ENCODE measurements around the gene RABEP1.

The RABEP1 gene

DNA sequence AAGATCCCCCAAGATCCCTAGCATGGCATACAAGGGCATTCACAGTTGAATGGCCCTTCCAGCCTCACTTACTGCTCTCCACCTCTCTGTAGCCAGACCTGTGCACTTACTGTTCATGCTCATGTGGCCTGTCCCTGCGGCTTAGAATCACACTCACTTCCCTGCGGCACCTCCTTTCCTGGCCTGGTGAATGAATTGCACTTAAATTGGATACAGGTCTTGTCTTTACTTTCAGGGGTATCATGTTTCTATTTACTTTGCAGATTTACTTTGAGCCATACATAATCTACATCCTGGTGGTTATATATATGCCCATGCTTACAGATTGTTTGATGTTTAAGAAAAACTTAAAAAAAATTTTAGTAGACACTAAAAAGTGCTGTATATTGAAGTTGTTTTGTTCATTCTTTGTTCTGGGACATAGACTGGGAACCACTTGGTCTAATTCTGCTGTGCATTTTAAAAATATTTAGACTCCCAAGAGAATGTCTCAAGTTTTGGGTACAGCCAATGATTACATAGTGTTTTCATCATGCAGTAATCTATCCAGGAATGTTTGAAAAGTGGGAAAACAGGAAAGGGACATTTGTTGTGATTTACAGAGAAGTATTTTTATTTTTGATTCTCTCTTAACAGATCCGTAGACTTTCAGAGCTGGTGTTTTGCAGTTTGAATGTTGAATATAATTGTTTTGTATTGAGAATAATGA is 73.5 kb downstream of the RABEP1 start:
- DNase-seq (ENCODE audit: low read depth, low spot score), result no peak
- peak overlapping the region; percentile 31 for H3K27ac ChIP-seq

DNA sequence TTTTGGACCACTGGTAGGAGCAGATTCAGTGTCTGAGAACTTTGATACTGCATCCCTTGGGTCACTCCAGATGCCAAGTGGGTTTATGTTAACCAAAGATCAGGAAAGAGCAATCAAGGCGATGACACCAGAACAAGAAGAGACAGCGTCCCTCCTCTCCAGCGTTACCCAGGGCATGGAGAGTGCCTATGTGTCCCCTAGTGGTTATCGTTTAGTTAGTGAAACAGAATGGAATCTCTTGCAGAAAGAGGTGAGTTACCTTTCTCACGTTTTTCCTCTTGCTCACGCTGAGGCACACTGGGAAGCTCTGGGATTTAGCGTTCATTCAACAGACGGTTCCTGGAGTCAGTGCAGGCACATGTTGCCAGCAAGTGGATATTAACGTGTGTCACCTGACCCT is 79.3 kb downstream of the RABEP1 start:
- H3K27ac ChIP-seq, result no peak overlapping the region
- DNase-seq (ENCODE audit: low read depth, low spot score), result no peak

DNA sequence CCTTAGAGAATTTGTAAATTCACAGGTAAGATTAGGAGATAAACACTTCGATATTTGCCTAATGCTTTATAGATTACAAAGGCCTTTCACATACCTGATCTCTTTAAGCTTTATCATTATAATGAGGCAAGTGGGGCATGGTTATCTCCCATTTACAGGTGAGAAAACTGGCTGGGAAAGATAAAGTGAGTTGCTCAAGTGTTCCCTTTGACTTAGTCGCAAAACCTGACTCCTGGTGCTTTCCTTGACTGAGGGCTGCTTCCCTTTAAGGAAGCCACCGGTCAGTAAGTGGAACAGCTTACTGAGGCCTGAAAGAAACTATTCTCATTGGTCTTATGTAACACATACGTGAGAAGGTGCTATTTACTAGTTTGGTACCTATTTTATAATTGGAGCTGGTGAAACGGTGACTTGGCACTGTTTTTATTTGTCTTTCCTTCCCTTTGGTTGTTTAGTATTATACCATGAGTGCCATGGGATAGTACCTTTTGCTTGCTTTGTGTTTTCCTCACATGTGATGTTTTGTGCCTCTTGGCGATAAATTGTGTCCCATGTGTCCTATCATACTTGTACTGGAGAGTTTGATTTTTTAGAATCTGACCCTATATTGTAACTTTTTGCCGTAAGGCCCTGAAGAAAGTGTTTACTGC is 80.2 kb downstream of the RABEP1 start:
- no peak overlapping the region for H3K27ac ChIP-seq
- DNase-seq (ENCODE audit: low read depth, low spot score), result no peak

DNA sequence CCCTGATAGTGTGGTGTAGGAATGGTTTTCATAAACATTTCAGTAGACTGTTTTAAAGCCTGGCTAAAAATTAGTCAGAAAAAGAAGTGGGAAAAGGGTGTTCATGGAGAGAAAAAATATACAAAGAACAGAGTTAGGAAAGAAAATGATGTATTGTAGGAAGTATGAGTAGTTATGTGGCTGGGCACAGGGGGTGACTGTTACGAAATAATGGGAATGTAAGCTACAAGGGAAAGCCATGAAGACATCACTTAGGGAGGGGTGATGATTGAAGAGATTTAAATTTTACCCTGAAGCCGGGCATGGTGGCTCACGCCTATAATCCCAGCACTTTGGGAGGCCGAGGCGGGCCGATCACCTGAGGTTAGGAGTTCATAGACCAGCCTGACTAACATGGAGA is 82.1 kb downstream of the RABEP1 start:
- DNase-seq (ENCODE audit: low read depth, low spot score), result no peak
- peak overlapping the region; percentile 68 for H3K27ac ChIP-seq

DNA sequence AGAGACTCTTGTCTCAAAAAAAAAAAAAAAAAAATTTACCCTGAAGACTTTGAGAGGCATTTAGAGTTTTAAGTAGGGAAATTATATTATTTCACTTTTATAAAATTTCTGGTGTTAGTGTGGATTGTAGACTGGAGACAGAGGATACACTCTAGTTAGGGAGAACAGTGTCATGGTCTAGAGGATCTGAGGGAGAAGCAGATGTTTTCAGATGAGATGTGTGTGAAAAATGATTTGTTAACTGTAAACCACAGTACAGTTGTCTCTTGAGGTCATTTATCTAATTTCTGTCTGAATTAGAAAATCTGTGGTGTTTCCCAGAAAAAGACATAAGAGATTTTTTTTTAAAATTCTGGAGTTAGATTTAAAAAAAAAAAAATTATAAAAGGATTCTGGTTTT is 82.6 kb downstream of the RABEP1 start:
- DNase-seq (ENCODE audit: low read depth, low spot score), result no peak
- H3K27ac ChIP-seq, result peak overlapping the region; percentile 68

DNA sequence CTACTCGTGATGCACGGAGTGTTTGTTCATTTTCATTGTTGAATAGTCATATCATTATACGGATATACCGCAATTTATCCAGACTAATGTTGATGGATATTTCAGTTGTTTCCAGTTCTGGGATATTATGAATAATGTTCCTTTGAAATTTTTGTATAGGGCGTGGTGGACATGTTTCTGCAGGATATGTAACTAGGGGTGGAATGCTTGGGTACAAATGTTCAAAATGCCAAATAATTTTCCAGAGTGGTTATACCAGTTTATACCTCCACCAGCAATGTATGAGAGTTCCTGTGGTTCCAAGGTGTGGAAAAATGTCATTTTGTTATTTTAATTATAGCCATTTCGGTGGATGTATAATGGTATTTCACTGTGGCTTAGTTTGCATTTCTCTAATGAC is 83.7 kb downstream of the RABEP1 start:
- no peak for DNase-seq (ENCODE audit: low read depth, low spot score)
- H3K27ac ChIP-seq, result peak overlapping the region; percentile 68

DNA sequence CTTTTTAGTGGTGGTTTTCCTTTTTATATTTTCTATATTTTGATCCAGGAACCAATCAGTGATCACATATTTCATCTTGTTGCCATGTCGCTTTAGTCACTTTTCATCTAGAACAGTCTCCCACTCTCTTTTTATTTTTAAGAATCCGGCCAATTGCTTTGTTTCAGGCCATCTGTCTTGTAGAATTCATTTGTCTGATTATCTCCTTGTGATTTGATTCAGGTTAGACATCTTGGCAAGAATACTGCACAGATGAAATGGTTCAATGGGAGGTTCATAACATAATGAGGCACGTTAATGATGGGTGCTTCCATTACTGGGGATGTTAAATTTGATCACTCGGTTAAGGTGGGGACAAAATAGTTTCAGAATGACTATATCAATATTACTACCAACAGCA is 88.3 kb downstream of the RABEP1 start:
- no peak for DNase-seq (ENCODE audit: low read depth, low spot score)
- no peak overlapping the region for H3K27ac ChIP-seq

DNA sequence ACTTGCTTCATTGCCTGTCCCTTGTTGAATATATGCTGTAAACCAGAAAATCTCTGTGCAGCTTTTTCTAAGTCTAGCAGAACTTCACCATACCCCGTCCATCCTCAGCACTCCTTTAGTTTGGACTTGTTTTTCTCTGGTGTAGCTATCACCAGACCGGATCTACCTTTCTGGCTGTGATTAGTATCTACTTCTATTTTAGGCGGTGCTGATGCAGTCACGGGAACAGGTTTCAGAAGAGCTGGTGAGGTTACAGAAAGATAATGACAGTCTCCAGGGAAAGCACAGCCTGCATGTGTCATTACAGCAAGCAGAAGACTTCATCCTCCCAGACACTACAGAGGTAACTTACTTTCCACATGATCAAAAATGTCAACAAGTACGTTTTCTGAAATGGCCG is 91.0 kb downstream of the RABEP1 start:
- H3K27ac ChIP-seq, result no peak overlapping the region
- DNase-seq (ENCODE audit: low read depth, low spot score), result no peak

DNA sequence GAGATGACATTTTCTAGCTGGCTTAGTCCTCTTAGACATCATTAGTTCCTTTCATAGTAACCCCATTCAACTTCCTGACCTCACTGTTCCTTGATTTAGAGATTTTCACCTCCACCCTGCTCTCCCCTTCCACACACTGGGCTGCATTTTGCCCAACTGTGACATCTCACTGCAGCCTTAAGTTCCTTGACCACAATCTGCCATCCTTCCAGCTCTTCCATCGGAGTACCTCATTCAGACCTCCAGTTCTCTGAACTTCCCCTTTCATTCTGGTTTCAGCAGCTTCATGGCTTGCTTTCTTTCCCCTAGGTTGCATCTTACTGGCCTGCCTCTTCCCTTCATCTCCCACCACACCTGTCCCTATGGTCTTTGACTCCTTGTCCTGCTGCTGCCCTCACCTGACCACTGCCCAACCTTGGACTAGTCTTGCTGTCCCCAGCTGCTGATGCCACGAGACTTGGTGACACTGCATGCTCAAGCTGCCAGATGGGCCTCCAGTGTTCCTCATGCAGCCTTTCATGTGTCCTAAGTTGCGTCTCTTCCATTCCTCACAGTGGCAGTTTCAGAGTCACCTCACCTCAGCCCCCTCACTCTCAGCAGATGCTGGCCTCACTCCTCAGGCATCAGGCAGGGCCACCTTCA is 96.6 kb downstream of the RABEP1 start:
- H3K27ac ChIP-seq, result no peak overlapping the region
- DNase-seq (ENCODE audit: low read depth, low spot score), result no peak

DNA sequence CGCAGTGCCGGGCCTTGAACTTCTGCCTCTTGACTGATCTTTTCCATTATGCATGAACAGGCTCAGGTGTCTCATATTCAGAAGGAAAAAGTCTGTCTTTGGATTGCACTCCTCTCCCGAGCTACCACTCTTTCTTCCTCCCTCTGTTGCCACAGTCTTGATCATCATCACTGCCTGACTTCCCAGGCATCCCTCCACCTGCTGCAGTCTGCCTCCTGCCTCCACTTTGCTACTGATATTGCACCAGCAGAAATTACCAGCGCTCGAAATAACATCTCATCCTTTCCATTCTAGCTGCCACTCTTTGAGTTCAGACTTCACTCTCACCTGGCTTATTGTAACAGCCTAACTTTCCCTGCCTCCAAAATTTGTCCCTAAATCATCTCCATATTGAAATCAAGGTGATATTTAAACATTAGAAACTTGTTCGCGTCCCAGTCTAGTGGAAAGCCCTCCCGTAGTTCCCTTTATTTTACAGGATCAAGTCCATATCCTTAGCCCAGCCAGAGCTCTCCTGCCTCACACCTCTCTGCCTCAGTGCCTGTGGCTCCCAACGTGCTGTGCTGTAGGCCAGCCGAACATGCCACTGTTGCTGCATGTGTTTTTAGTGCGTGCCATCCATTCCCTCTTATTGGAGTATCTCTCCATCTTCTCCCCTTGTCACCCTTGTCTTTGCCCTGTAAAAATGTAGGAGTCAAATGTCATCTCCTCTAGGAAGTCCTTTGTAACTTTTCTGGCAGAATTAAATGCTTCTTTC is 97.4 kb downstream of the RABEP1 start:
- DNase-seq (ENCODE audit: low read depth, low spot score), result no peak
- H3K27ac ChIP-seq, result no peak overlapping the region

DNA sequence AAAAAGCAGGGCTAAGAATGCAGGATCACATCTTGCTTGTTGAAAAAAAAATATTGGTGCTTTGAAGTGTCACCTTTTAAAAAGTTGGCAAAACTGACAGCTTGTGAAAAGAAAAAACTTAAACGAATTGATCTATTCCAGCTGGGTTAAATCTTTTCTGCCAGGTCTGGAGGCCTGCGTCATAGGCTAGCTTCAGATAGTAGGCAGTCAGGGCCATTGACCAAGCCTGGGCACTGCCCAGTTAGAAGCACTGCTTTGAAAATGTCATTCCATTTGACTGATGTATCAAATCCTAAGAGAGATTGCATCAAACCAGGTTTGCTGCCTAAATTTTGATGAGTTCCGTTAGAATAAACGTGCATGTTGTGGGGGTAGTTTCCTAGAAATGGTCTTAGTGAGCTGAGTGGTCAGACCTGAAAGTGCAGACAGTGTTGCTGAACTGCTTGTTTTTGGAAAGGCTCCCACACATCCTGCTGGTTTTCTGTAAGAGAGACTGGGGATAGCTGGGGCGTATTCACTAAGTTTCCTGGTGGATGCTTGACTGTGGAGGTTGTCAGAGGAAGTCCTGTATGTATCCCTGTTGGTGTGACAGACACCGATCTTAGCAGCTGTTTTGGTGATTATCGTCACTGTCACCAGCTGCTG is 98.5 kb downstream of the RABEP1 start:
- H3K27ac ChIP-seq, result no peak overlapping the region
- no peak for DNase-seq (ENCODE audit: low read depth, low spot score)

DNA sequence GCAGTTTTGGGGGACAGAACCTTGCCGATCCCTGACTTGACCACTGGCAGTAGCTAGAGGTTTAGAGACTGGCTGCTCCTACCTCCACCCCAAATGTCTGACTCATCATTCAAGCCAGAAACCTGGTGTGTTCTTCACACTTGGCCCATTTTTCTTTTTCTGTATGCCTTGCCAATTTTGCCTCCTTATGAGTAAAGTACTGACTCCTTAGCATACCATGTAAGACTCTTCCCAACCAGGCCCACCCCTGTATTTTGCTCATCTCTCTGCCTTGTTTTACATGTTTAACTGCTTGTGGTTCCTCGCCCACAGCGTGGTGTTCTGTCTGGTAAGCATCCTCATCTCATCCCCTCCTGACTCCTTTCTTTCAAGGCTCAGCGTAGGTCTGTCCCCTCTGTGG is 99.5 kb downstream of the RABEP1 start:
- DNase-seq (ENCODE audit: low read depth, low spot score), result no peak
- H3K27ac ChIP-seq, result no peak overlapping the region

DNA sequence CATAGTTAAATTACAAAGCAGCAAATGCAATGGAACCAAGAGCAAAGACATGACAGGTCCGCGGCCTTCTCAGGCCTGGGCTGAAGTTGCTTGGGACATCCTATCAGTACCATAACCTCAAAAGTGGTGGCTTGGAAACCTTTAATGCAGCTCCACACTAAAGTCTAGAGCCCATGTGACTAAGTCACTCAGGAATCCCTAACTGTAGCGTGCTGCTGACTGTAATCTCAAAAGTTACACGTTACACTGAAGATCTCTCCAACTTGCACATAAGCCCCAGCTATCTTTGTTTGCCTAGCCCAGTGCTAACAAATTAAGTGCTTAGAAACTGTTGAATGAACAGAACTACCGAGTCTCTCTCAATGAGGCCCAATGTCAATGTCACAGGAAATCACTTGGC is 109.6 kb downstream of the RABEP1 start:
- no peak overlapping the region for H3K27ac ChIP-seq
- no peak for DNase-seq (ENCODE audit: low read depth, low spot score)

DNA sequence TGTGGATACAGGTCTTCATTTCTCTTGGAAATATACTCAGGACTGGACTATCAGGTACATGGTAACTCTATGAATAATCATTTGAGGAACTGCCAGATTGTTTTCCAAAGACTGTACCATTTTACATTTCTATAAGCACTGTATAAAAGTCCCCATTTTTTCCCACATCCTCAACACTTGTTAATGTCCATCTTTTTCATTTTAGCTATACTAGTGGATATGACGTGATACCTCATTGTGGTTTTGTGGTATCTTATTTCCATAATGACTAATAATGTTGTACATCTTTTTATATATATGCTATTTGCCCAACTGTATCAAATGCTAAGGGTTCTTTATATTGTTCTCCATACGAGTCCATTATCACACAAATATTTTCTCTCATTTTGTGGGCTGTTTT is 114.5 kb downstream of the RABEP1 start:
- no peak overlapping the region for H3K27ac ChIP-seq
- no peak for DNase-seq (ENCODE audit: low read depth, low spot score)

DNA sequence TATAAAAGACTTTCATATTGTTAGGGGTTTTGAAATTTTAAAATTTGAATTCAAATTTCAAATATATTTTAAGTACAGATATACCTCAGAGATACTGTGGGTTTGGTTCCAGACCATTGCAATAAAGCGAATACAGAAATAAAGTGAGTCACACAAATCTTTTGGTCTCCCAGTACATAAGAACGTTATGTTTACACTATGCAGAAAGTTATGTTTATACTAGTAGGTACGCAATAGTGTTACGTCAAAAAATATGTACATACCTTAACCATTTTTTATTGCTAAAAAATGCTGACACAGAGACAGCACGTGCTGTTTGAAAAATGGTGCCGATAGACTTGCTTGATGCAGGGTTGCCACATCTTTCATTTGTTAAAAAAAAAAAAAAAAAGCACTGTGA is 117.7 kb downstream of the RABEP1 start:
- no peak for DNase-seq (ENCODE audit: low read depth, low spot score)
- H3K27ac ChIP-seq, result no peak overlapping the region

DNA sequence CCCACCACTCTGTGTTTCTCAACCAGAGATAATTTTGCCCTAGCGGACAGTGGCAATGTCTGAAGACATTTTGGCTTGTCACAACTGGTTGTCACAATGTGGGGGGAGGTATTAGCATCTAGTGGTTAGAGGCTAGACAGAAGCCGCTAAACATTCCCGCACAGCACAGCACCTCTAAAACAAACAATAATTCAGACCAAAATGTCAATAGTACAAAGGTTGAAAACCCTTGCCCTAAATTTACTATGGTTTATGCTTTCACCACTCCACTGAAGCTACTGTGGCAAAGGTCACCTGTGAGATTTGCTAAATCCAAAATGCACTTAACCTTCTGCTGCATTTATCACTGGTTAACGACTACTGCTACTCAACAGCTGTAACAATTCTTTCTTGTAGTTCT is 123.3 kb downstream of the RABEP1 start:
- H3K27ac ChIP-seq, result no peak overlapping the region
- no peak for DNase-seq (ENCODE audit: low read depth, low spot score)

DNA sequence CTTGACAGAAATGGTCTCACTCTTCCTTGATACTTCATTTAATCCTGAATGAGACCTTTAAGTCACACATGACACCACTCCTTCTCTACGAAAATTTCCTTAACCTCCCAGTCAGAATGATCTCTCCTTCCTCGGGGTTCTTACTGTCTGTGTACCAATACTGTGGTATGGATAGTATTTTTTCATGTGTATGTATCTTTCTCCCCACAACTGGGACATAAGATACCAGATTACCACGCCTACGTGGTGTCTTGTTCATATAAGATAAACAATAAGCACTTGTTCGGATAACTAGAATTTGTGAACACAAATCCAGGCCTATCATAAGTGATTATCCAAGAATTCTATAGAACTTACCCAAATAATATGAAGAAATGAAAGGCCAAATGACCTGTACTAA is 126.1 kb downstream of the RABEP1 start:
- no peak for DNase-seq (ENCODE audit: low read depth, low spot score)
- H3K27ac ChIP-seq, result no peak overlapping the region

DNA sequence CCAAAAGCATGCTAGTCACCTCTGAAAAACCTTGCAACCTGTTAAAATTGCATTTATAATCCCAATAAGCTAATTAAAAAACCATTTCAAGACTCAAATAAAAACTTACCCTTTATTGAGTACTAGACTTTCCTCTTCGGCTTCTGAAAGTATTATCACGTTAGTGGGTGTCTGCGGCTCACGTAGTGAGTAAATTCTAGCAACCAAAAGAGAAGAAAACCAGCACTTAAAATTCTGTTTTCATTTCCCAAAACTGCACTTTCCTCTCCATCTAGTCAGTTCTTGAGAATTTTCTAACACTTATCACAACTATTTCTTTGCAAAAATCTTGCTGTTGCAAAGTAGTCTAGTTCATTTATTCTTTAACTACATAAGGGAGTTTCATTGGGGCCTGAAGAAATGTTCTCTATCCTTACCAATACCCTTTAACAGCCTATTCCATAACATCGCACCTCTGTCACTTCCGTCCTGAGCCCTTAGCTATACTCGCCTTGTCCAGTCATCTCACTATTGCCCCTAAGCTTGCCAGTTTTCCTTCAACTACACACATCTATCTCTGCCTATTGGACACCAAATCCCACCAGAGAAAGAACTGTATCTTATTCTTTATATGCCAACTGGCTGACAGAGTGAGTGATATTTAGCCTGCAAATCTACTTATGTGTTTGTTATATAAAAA is 128.6 kb downstream of the RABEP1 start:
- no peak overlapping the region for H3K27ac ChIP-seq
- DNase-seq (ENCODE audit: low read depth, low spot score), result no peak

DNA sequence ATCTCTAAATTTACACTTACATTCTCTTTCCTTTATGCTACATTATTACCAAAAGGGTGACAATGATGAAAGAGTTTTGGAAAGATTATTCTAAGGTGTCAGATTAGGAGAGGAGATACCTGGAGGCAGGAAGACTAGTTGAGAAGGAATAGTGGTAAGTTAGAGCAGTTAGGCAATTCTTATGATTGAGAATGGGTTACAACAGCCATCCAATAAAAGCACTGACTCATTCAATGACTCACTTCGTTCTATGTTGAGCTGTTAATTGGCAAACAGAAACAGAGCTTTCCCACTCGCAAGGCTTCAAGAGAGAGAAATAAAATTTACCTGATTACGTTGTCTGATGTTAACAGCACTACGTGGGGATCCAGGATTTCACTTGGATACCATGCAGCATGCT is 131.6 kb downstream of the RABEP1 start:
- DNase-seq (ENCODE audit: low read depth, low spot score), result peak; percentile 75
- peak overlapping the region; percentile 79 for H3K27ac ChIP-seq

DNA sequence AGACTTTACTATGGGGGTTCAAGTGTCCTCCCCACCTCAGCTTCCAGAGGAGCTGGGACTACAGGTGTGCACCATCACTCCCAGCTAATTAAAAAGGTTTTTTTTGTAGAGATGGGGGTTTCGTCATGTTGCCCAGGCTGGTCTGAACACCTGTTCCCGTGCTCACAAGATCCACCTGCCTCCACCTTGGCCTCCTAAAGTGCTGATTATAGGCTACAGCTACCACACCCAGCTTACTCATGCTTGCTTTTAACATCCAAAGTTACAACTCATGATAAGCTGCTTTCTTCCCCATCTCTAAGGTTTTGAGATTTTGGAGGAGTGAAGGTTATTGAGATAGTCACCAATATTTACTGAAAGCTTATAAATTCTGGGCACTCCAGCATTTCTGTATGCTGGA is 134.8 kb downstream of the RABEP1 start:
- no peak for DNase-seq (ENCODE audit: low read depth, low spot score)
- peak overlapping the region; percentile 93 for H3K27ac ChIP-seq

Data from epithelial cell of prostate (primary cell).